ENCODE data around the gene KLHL29.

DNA sequence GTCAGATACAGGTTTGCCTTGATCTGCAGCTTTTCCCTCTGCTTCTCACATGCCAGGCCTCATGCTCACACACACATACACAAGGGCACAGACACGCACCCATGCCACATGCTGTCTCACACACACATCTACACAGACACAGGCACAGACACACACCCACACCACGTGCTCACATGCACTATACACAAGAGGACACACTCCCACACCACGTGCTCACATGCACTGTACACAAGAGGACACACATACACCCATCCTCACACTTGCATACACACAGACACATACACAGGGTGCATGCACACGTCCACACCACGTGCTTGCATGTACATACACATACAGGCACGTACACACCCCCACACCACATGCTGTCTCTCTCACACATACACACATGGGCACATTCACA, 288.1 kb downstream of the KLHL29 start:
- TF ChIP-seq EZH2phosphoT487 (IDR thresholded peaks at IDR 0.05; ENCODE audit: borderline replicate concordance) = no peak
- TF ChIP-seq EZH2 (IDR thresholded peaks at IDR 0.05) = no peak
- TF ChIP-seq, protein P1, sequence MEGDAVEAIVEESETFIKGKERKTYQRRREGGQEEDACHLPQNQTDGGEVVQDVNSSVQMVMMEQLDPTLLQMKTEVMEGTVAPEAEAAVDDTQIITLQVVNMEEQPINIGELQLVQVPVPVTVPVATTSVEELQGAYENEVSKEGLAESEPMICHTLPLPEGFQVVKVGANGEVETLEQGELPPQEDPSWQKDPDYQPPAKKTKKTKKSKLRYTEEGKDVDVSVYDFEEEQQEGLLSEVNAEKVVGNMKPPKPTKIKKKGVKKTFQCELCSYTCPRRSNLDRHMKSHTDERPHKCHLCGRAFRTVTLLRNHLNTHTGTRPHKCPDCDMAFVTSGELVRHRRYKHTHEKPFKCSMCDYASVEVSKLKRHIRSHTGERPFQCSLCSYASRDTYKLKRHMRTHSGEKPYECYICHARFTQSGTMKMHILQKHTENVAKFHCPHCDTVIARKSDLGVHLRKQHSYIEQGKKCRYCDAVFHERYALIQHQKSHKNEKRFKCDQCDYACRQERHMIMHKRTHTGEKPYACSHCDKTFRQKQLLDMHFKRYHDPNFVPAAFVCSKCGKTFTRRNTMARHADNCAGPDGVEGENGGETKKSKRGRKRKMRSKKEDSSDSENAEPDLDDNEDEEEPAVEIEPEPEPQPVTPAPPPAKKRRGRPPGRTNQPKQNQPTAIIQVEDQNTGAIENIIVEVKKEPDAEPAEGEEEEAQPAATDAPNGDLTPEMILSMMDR (IDR thresholded peaks at IDR 0.05 in 2 of 3, conservative IDR thresholded peaks at IDR 0.05 in 1 of 3; ENCODE audit: borderline replicate concordance in 1 of 3, insufficient read depth in 1 of 3, low read depth in 2 of 3, low read length in 2 of 3) = no peak
- TF ChIP-seq JUND (IDR thresholded peaks at IDR 0.05) = no peak
- TF ChIP-seq, protein P2, sequence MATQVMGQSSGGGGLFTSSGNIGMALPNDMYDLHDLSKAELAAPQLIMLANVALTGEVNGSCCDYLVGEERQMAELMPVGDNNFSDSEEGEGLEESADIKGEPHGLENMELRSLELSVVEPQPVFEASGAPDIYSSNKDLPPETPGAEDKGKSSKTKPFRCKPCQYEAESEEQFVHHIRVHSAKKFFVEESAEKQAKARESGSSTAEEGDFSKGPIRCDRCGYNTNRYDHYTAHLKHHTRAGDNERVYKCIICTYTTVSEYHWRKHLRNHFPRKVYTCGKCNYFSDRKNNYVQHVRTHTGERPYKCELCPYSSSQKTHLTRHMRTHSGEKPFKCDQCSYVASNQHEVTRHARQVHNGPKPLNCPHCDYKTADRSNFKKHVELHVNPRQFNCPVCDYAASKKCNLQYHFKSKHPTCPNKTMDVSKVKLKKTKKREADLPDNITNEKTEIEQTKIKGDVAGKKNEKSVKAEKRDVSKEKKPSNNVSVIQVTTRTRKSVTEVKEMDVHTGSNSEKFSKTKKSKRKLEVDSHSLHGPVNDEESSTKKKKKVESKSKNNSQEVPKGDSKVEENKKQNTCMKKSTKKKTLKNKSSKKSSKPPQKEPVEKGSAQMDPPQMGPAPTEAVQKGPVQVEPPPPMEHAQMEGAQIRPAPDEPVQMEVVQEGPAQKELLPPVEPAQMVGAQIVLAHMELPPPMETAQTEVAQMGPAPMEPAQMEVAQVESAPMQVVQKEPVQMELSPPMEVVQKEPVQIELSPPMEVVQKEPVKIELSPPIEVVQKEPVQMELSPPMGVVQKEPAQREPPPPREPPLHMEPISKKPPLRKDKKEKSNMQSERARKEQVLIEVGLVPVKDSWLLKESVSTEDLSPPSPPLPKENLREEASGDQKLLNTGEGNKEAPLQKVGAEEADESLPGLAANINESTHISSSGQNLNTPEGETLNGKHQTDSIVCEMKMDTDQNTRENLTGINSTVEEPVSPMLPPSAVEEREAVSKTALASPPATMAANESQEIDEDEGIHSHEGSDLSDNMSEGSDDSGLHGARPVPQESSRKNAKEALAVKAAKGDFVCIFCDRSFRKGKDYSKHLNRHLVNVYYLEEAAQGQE (IDR thresholded peaks at IDR 0.05; ENCODE audit: low read depth) = no peak
- TF ChIP-seq RAD21 (IDR thresholded peaks at IDR 0.05; ENCODE audit: low read depth) = no peak
- TF ChIP-seq POLR2A (IDR thresholded peaks at IDR 0.05; ENCODE audit: borderline replicate concordance, extremely low read depth, insufficient read depth, insufficient read length) = no peak
- TF ChIP-seq, protein P3, sequence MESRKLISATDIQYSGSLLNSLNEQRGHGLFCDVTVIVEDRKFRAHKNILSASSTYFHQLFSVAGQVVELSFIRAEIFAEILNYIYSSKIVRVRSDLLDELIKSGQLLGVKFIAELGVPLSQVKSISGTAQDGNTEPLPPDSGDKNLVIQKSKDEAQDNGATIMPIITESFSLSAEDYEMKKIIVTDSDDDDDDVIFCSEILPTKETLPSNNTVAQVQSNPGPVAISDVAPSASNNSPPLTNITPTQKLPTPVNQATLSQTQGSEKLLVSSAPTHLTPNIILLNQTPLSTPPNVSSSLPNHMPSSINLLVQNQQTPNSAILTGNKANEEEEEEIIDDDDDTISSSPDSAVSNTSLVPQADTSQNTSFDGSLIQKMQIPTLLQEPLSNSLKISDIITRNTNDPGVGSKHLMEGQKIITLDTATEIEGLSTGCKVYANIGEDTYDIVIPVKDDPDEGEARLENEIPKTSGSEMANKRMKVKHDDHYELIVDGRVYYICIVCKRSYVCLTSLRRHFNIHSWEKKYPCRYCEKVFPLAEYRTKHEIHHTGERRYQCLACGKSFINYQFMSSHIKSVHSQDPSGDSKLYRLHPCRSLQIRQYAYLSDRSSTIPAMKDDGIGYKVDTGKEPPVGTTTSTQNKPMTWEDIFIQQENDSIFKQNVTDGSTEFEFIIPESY (IDR thresholded peaks at IDR 0.05; ENCODE audit: extremely low read depth, insufficient replicate concordance, low read length) = no peak
- no peak for TF ChIP-seq TCF7L2 (IDR thresholded peaks at IDR 0.05; ENCODE audit: borderline replicate concordance, extremely low read depth, insufficient read depth, insufficient read length)
- no peak for TF ChIP-seq EGR1 (IDR thresholded peaks at IDR 0.05; ENCODE audit: low read depth)
- TF ChIP-seq YY1 (IDR thresholded peaks at IDR 0.05; ENCODE audit: extremely low read depth, insufficient replicate concordance, low read depth, low read length) = no peak
